ENCODE measurements around the gene PLA2G15. TPM values are rescaled to one million over a fixed set of nuclear protein-coding genes. Genes with fewer than 3 reads are reported as not detected.

The PLA2G15 gene
- total RNA-seq, 1 donor from 2014 or later, result 40.2 TPM

- DNase-seq (ENCODE audit: low spot score), result no peak
Measured at GRCh38 chr16:68297908-68298307, 52.7 kb downstream of the PLA2G15 start.

- DNase-seq (ENCODE audit: low spot score), result no peak
Measured at GRCh38 chr16:68298312-68298711, 53.1 kb downstream of the PLA2G15 start.

GRCh38 chr16:68298907-68299561, 53.9 kb downstream of the PLA2G15 start:
- no peak for DNase-seq (ENCODE audit: low spot score)

GRCh38 chr16:68299571-68300453, 54.6 kb downstream of the PLA2G15 start:
- DNase-seq (ENCODE audit: low spot score), result no peak

- no peak for DNase-seq (ENCODE audit: low spot score)
Measured at GRCh38 chr16:68300734-68301459, 55.7 kb downstream of the PLA2G15 start.

GRCh38 chr16:68306633-68307032, 61.5 kb downstream of the PLA2G15 start:
- no peak for DNase-seq (ENCODE audit: low spot score)

GRCh38 chr16:68309799-68310198, 64.6 kb downstream of the PLA2G15 start:
- DNase-seq (ENCODE audit: low spot score), result no peak

GRCh38 chr16:68310437-68310773, 65.2 kb downstream of the PLA2G15 start:
- no peak for DNase-seq (ENCODE audit: low spot score)

Small RNA genes lying within 50 kb of the gene (microRNA-seq; reads per million reads assigned to microRNA genes)
- not detected for gene MIR6773 (ENCODE audit: borderline number of aligned reads)

Other genes starting within 250 kb of the PLA2G15 start
- 1.5 TPM for gene DPEP2, start 245.9 kb upstream of the PLA2G15 start, total RNA-seq
- not detected for gene DPEP2NB, start 229.5 kb upstream of the PLA2G15 start, total RNA-seq
- gene DDX28, start 222.1 kb upstream of the PLA2G15 start, total RNA-seq, result 7.8 TPM
- 17.4 TPM for gene DUS2, start 222.1 kb upstream of the PLA2G15 start, total RNA-seq
- gene NFATC3, start 160.0 kb upstream of the PLA2G15 start, total RNA-seq, result 38.2 TPM
- gene ESRP2, start 9.2 kb upstream of the PLA2G15 start, total RNA-seq, result 0.71 TPM
- 264 TPM for gene SLC7A6, start 19.2 kb downstream of the PLA2G15 start, total RNA-seq
- 12.3 TPM for gene SLC7A6OS, start 65.6 kb downstream of the PLA2G15 start, total RNA-seq
- gene PRMT7, start 65.6 kb downstream of the PLA2G15 start, total RNA-seq, result 35.7 TPM
- 0.58 TPM for gene SMPD3, start 203.1 kb downstream of the PLA2G15 start, total RNA-seq

Measured in mesenteric fat pad (tissue), 1 donor.